Calu3 (cell line): Measurements from ENCODE around the gene ELANE. TPM values are rescaled to one million over a fixed set of nuclear protein-coding genes. Genes with fewer than 3 reads are reported as not detected.

Source experiments
- BruUV-seq: library from RNA; stranded (reverse); fragments of 400-500 nt; replicated peaks from 2 replicates; lab custom pipeline; 2021; lab: Mats Ljungman, UMichigan
- CTCF ChIA-PET: fragments of 300-600 bp; sonication (Branson Sonifier 250); formaldehyde crosslinking; loops from one replicate; lab custom pipeline; 2022; ENCODE audit warnings: antibody characterized with exemption; lab: Charles Lee
- DNase-seq: peaks from one replicate; pipeline ENCODE4 v3.0.0; 2022
- H3K27ac Mint-ChIP-seq: one replicate; pipeline ENCODE4 v1.8.0; 2022; ENCODE audit warnings: mixed read lengths; ENCODE audit not compliant: unreplicated experiment
- H3K27me3 Mint-ChIP-seq: one replicate; pipeline ENCODE4 v1.8.0; 2022; ENCODE audit warnings: mixed read lengths; ENCODE audit not compliant: unreplicated experiment
- H3K36me3 Mint-ChIP-seq: one replicate; pipeline ENCODE4 v1.8.0; 2022; ENCODE audit warnings: mild to moderate bottlenecking, moderate library complexity, mixed read lengths; ENCODE audit not compliant: insufficient read depth, unreplicated experiment
- H3K4me1 Mint-ChIP-seq: one replicate; pipeline ENCODE4 v1.8.0; 2022; ENCODE audit warnings: mild to moderate bottlenecking, low read depth, mixed read lengths; ENCODE audit not compliant: unreplicated experiment
- H3K4me3 Mint-ChIP-seq: one replicate; pipeline ENCODE4 v1.8.0; 2022; ENCODE audit warnings: mild to moderate bottlenecking, low read depth, moderate library complexity, mixed read lengths; ENCODE audit not compliant: unreplicated experiment
- H3K9me3 Mint-ChIP-seq: one replicate; pipeline ENCODE4 v1.8.0; 2022; ENCODE audit warnings: low read depth, mixed read lengths; ENCODE audit not compliant: unreplicated experiment
- intact Hi-C: fragments of 100-400 bp; cut with micrococcal nuclease; formaldehyde crosslinking; loops from one replicate; pipeline ENCODE4 v1.10.0; 2022; ENCODE audit not compliant: unreplicated experiment
- total RNA-seq: library from RNA; stranded (reverse); gene quantifications from 2 replicates; pipeline ENCODE4 v1.2.3, GENCODE V29; 2022
- TF ChIP-seq, protein P1 (sequence below): fragments of 200-600 bp; IDR thresholded peaks from one replicate; pipeline ENCODE4 v1.8.0; 2022; ENCODE audit warnings: antibody characterized with exemption; ENCODE audit not compliant: unreplicated experiment

Gene ELANE
- total RNA-seq, 1 experiment from 2014 or later, result not detected

DNA sequence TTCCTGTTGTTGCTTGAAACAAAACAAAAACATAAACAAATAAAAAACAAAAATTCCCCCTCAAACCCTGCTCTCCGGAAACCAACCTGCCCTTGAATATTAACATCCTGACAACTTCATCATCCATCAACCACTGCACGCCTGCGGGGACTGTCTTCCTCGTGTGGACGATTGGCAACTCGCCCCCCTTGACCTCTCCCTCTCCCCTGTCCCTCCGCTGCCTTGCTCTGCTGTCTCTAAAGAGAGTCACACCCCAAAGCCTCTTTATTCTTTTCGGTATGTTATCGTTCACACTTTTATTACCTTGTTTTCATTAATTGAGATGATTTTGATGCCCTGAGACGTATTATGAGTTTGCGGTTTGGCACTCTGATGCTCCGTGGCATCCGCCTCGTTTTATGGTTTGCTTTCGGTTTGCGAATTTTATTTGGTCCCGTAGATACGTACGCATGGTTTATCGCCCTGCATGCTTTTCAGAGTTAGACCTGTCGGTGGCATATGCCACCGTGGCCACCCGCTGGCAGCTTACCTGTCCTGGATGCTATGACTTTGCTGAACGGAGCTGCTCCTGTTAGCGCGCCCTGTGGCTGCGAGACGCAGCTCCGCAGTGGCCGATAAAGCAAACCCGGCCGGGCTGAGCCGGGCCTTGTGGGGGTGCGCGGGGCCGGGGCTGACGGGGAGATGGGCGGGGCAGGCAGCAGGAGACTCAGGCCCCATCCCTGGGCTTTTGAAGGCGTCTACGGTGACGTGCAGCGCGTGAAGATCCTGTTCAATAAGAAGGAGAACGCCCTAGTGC, 44.3 kb upstream of the ELANE start:
- H3K4me1 Mint-ChIP-seq, result no peaks in the 10 kb centered on the region
- CTCF ChIA-PET, result no interaction called here
- H3K4me3 Mint-ChIP-seq, result no peak overlapping the region

DNA sequence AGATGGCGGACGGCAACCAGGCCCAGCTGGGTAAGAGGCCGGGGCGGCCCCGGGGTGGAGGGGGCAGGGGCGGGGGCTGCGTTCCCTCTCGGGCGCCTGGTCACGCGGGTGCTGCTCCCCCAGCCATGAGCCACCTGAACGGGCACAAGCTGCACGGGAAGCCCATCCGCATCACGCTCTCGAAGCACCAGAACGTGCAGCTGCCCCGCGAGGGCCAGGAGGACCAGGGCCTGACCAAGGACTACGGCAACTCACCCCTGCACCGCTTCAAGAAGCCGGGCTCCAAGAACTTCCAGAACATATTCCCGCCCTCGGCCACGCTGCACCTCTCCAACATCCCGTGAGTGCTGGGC, 43.7 kb upstream of the ELANE start:
- Mint-ChIP-seq H3K4me1 (no peaks in the 10 kb centered on the region), H3K27ac (no peak overlapping the region), H3K27me3 (no peaks in the 10 kb centered on the region), H3K9me3 (no peaks in the 10 kb centered on the region), H3K4me3 (no peak overlapping the region), H3K36me3 (peaks cover 68% of the 10 kb centered on the region)
- TF ChIP-seq, protein P1, sequence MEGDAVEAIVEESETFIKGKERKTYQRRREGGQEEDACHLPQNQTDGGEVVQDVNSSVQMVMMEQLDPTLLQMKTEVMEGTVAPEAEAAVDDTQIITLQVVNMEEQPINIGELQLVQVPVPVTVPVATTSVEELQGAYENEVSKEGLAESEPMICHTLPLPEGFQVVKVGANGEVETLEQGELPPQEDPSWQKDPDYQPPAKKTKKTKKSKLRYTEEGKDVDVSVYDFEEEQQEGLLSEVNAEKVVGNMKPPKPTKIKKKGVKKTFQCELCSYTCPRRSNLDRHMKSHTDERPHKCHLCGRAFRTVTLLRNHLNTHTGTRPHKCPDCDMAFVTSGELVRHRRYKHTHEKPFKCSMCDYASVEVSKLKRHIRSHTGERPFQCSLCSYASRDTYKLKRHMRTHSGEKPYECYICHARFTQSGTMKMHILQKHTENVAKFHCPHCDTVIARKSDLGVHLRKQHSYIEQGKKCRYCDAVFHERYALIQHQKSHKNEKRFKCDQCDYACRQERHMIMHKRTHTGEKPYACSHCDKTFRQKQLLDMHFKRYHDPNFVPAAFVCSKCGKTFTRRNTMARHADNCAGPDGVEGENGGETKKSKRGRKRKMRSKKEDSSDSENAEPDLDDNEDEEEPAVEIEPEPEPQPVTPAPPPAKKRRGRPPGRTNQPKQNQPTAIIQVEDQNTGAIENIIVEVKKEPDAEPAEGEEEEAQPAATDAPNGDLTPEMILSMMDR, result no peak
- no peak for DNase-seq
- CTCF ChIA-PET, result no interaction called here
- no TSS peak for BruUV-seq
- intact Hi-C loops, result no loop called here

More for the DNA sequence above, 44.3 kb upstream of the ELANE start:
- BruUV-seq, result no TSS peak
- Mint-ChIP-seq H3K27ac (peak overlapping the region; percentile 44), H3K9me3 (no peaks in the 10 kb centered on the region), H3K27me3 (no peaks in the 10 kb centered on the region), H3K36me3 (peaks cover 68% of the 10 kb centered on the region)
- DNase-seq, result no peak
- intact Hi-C loops, result no loop called here
- TF ChIP-seq, protein P1, result no peak

DNA sequence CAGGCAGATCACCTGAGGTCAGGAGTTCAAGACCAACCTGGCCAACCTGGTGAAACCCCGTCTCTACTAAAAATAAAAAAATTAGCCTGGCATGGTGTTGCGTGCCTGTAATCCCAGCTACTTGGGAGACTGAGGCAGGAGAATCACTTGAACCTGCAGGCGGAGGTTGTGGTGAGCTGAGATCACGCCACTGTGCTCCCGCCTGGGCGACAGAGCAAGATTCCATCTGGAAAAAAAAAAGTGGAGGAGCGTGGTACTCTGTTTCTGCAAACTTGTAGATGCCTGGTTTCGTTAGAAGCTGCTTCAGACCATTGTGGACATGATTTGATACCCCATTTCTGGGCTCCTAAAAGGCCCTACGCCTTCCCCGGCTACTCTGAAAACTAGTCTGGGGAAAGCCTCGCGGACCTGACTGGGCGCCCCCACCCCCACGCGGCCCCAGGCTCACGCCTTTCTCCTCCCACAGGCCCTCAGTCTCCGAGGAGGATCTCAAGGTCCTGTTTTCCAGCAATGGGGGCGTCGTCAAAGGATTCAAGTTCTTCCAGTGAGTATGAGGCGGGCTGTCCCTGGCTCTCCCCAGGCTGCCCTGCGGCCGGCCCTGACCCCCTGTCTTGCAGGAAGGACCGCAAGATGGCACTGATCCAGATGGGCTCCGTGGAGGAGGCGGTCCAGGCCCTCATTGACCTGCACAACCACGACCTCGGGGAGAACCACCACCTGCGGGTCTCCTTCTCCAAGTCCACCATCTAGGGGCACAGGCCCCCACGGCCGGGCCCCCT, 41.8 kb upstream of the ELANE start:
- Mint-ChIP-seq H3K27me3 (no peaks in the 10 kb centered on the region), H3K36me3 (peaks cover 71% of the 10 kb centered on the region), H3K27ac (no peak overlapping the region), H3K4me1 (no peaks in the 10 kb centered on the region), H3K9me3 (no peaks in the 10 kb centered on the region), H3K4me3 (no peak overlapping the region)
- intact Hi-C loops, result no loop called here
- TF ChIP-seq, protein P1, result no peak
- CTCF ChIA-PET, result no interaction called here
- no TSS peak for BruUV-seq
- no peak for DNase-seq

DNA sequence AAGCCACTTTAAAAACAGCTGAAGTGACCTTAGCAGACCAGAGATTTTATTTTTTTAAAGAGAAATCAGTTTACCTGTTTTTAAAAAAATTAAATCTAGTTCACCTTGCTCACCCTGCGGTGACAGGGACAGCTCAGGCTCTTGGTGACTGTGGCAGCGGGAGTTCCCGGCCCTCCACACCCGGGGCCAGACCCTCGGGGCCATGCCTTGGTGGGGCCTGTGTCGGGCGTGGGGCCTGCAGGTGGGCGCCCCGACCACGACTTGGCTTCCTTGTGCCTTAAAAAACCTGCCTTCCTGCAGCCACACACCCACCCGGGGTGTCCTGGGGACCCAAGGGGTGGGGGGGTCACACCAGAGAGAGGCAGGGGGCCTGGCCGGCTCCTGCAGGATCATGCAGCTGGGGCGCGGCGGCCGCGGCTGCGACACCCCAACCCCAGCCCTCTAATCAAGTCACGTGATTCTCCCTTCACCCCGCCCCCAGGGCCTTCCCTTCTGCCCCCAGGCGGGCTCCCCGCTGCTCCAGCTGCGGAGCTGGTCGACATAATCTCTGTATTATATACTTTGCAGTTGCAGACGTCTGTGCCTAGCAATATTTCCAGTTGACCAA, 41.1 kb upstream of the ELANE start:
- DNase-seq, result no peak
- Mint-ChIP-seq H3K36me3 (peaks cover 71% of the 10 kb centered on the region), H3K27ac (no peak overlapping the region), H3K4me1 (no peaks in the 10 kb centered on the region), H3K4me3 (no peak overlapping the region), H3K27me3 (peaks cover 2% of the 10 kb centered on the region), H3K9me3 (no peaks in the 10 kb centered on the region)
- no TSS peak for BruUV-seq
- CTCF ChIA-PET, result no interaction called here
- TF ChIP-seq, protein P1, result no peak
- intact Hi-C loops, result no loop called here
